Fibroblast of lung (primary cell): ENCODE results near the gene SGCA. TPM values are rescaled to one million over a fixed set of nuclear protein-coding genes. Genes with fewer than 3 reads are reported as not detected.

Source experiments
- DNase-seq, 2 donors: peaks; one replicate each; pipeline versions ENCODE4 v3.0.0 to v3.0.0-alpha.2; 2010; ENCODE audit warnings: low read depth in 2 of 2
- H2AFZ ChIP-seq: 2 replicates; pipeline ENCODE4 v1.5.1; 2012; ENCODE audit warnings: low read length, control low read depth, inconsistent platforms
- H3K27ac ChIP-seq: 2 replicates; pipeline ENCODE4 v1.5.1; 2011; ENCODE audit warnings: low read length, control low read depth; ENCODE audit not compliant: insufficient read depth
- H3K27me3 ChIP-seq: 2 replicates; pipeline ENCODE4 v1.5.1; 2011; ENCODE audit warnings: mild to moderate bottlenecking, low read length; ENCODE audit not compliant: control insufficient read depth, insufficient read depth
- H3K36me3 ChIP-seq: 2 replicates; pipeline ENCODE4 v1.5.1; 2011; ENCODE audit warnings: low read length; ENCODE audit not compliant: control insufficient read depth, insufficient read depth
- H3K4me1 ChIP-seq: 2 replicates; pipeline ENCODE4 v1.5.1; 2011; ENCODE audit warnings: low read length; ENCODE audit not compliant: control insufficient read depth, insufficient read depth; ENCODE audit errors: extremely low read depth
- H3K4me2 ChIP-seq: 2 replicates; pipeline ENCODE4 v1.5.1; 2011; ENCODE audit warnings: low read length, control low read depth; ENCODE audit not compliant: insufficient read depth; ENCODE audit errors: extremely low read depth
- H3K4me3 ChIP-seq, 4 experiments: fragments of 200-600 bp in 1 of 4; sonication (generic) in 1 of 4; replicated peaks in 1 of 4; 2 replicates each; pipeline ENCODE4 v1.5.1; 2011 to 2016; ENCODE audit warnings: low read length in 4 of 4, low read depth in 3 of 4, mild to moderate bottlenecking in 3 of 4, control low read depth in 2 of 4, inconsistent platforms in 1 of 4, mixed read lengths in 1 of 4; ENCODE audit not compliant: insufficient read depth in 1 of 4; ENCODE audit errors: control extremely low read depth in 1 of 4
- H3K79me2 ChIP-seq: 2 replicates; pipeline ENCODE4 v1.5.1; 2012; ENCODE audit warnings: mild to moderate bottlenecking, low read length, inconsistent platforms; ENCODE audit not compliant: control insufficient read depth, insufficient read depth
- H3K9ac ChIP-seq: 2 replicates; pipeline ENCODE4 v1.5.1; 2011; ENCODE audit warnings: mild to moderate bottlenecking, low read length, control low read depth; ENCODE audit not compliant: insufficient read depth
- H3K9me3 ChIP-seq: 2 replicates; pipeline ENCODE4 v1.5.1; 2012; ENCODE audit warnings: low read depth, low read length; ENCODE audit not compliant: control insufficient read depth, insufficient read depth
- H4K20me1 ChIP-seq: 2 replicates; pipeline ENCODE4 v1.5.1; 2011; ENCODE audit warnings: low read length; ENCODE audit not compliant: control insufficient read depth, insufficient read depth; ENCODE audit errors: extremely low read depth
- EZH2 ChIP-seq: IDR thresholded peaks from 2 replicates; pipeline ENCODE4 v1.5.1; 2012; ENCODE audit warnings: low read length, control low read depth, mild to moderate bottlenecking; ENCODE audit errors: missing control alignments
- polyA plus RNA-seq, 2 donors: library from polyadenylated mRNA; depleted of rRNA in 1 of 2; stranded (reverse) in 1 of 2; unstranded in 1 of 2; fragments of >200 nt; gene quantifications; 2 replicates each; pipeline ENCODE4 v1.2.1, GENCODE V29; 2011 to 2012; ENCODE audit warnings: missing spikeins in 1 of 2
- total RNA-seq: library from RNA; depleted of rRNA; stranded (reverse); fragments of >200 nt; gene quantifications from 2 replicates; pipeline ENCODE4 v1.2.1, GENCODE V29; 2014
- TF ChIP-seq, protein P1 (sequence below), 2 donors: IDR thresholded peaks in 1 of 2; conservative IDR thresholded peaks in 1 of 2; 1 replicate in 1 of 2; 2 replicates in 1 of 2; pipeline ENCODE4 v1.5.1; 2011 to 2012; ENCODE audit warnings: low read length in 2 of 2, control low read depth in 1 of 2, inconsistent platforms in 1 of 2, low read depth in 1 of 2, mild to moderate bottlenecking in 1 of 2

The SGCA gene
- total and polyA plus RNA-seq, 2 donors (not counting 1 experiment from before 2014, with no cell fraction given), result 1.6 to 4.3 TPM

DNA sequence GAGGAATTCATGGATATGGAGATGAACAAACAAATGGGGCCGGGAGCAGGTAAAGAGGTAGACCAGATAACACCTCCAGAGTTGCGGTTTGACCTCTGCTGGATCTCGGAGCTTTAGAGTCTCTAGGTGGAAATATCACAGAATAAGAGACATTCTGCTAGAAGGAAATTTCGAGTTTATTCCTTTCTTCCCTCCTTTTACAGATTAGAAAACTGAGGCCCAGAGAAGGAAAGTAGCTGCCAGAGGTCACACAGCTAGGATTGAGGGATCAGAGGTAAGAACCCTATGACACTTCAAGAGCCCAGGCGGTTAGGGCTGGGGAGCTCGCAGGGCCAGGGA is 43.3 kb downstream of the SGCA start:
- no peaks in the 10 kb centered on the region for H3K79me2 ChIP-seq
- DNase-seq, result no peak
- H2AFZ ChIP-seq, result no peak overlapping the region
- H3K4me1 ChIP-seq, result peaks cover 63% of the 10 kb centered on the region
- no peaks in the 10 kb centered on the region for H3K36me3 ChIP-seq
- peak overlapping the region; percentile 44 for H3K9ac ChIP-seq
- no peaks in the 10 kb centered on the region for H3K27me3 ChIP-seq
- TF ChIP-seq EZH2, result no peak
- TF ChIP-seq, protein P1, sequence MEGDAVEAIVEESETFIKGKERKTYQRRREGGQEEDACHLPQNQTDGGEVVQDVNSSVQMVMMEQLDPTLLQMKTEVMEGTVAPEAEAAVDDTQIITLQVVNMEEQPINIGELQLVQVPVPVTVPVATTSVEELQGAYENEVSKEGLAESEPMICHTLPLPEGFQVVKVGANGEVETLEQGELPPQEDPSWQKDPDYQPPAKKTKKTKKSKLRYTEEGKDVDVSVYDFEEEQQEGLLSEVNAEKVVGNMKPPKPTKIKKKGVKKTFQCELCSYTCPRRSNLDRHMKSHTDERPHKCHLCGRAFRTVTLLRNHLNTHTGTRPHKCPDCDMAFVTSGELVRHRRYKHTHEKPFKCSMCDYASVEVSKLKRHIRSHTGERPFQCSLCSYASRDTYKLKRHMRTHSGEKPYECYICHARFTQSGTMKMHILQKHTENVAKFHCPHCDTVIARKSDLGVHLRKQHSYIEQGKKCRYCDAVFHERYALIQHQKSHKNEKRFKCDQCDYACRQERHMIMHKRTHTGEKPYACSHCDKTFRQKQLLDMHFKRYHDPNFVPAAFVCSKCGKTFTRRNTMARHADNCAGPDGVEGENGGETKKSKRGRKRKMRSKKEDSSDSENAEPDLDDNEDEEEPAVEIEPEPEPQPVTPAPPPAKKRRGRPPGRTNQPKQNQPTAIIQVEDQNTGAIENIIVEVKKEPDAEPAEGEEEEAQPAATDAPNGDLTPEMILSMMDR (conservative IDR thresholded peaks at IDR 0.05 in 1 of 2, IDR thresholded peaks at IDR 0.05 in 1 of 2; ENCODE audit: low read depth in 1 of 2, low read length in 2 of 2), result no peak
- H3K4me3 ChIP-seq, result no peak overlapping the region
- H3K4me2 ChIP-seq, result peak overlapping the region; percentile 41
- H4K20me1 ChIP-seq, result no peaks in the 10 kb centered on the region
- no peaks in the 10 kb centered on the region for H3K9me3 ChIP-seq
- H3K27ac ChIP-seq, result peak overlapping the region; percentile 100

DNA sequence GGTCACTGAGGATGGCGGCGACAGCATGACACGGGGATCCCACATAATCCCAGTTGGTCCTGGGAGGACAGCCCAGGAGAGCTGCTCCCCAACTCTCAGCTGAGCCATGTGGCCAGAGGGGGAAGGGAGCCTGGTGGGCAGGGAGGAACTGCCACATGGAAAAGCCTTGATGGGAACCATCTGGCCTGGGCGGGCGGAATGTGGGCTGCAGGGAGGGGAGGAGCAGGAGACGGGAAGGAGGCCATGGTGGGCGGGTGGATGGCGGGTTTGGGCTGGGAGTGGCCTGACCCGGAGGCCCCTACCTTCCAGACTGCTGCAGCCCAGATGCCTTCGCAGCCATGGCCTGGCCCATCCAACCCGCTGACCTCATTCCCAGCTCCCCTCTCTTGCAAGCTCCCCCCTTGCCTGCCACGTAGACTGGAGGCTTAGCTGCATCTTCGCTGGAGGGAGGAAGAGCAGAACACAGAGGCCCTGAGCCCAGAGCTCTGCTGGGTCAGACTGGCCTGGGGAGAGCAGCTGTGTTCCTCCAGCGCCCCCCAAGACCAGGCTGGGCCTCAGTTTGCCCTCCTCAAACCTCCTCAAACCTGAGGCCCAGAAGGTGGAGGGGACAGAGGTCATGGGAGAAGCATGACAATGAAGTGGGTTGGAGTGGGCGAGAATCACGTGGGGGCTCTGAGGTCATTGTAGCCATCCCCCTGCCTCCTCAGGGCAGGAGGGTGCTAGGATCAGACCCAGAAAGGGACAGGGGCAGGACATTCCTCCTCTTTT is 43.9 kb downstream of the SGCA start:
- Histone ChIP-seq H3K27ac (peak overlapping the region; percentile 100), H3K27me3 (no peaks in the 10 kb centered on the region), H3K9me3 (no peaks in the 10 kb centered on the region), H4K20me1 (no peaks in the 10 kb centered on the region), H2AFZ (no peak overlapping the region), H3K4me3 (peak overlapping the region; percentile 30 to 52 (median 38)), H3K36me3 (no peaks in the 10 kb centered on the region), H3K9ac (peak overlapping the region; percentile 88), H3K79me2 (no peaks in the 10 kb centered on the region), H3K4me2 (peak overlapping the region; percentile 93), H3K4me1 (peaks cover 60% of the 10 kb centered on the region)
- peak; percentile 100 for DNase-seq
- TF ChIP-seq, protein P1 (conservative IDR thresholded peaks at IDR 0.05 in 1 of 2, IDR thresholded peaks at IDR 0.05 in 1 of 2; ENCODE audit: low read depth in 1 of 2, low read length in 2 of 2), result no peak
- TF ChIP-seq EZH2, result no peak

DNA sequence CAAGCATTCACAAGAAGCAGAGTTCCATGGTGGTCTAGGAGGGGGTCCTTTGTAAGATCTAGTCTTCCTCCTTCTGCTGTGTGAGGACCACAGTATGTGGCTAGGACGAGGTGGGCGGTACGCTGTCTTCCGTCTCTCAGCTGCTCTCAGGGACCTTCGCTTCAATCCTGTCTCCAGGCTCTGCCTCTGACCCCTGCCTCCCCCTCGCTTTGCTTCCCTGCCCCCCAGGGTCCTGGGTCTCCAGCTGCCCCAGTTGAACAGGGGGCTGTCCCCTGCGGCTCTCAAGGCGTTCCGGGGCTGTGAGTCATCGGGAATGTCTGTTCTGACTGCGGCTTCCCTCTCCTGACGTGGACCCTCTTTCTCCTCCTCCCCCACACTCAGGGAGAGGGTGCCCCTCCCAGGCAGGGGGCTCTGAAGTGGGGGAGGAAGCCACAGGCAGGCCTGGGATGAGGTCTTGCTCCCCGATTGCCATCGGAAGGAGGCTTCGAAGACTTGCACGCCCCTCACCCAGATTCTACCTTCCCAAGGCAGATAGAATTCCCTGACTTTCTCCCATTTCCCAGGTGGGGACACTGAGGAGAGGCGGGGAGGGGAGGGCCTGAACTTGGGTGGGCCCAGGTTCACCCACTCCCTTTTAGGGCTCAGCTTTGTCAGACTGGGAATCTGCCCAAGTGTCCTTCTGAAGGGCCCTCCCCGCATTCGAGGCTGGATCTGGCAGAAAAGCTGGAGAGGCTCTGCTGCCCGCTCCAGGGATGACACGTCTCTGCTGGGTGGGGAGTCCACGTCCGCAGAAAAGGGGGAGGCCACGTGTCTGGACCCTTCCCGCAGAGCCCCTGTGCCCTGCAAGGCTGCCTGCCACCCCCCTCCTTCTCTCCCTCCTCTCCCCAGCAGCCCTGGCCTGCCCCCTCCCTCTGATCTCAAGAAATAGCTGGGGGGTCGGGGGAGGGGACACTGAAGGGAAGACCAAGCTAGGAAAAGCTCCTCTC is 44.7 kb downstream of the SGCA start:
- peak overlapping the region; percentile 30 to 52 (median 38) for H3K4me3 ChIP-seq
- H3K9ac ChIP-seq, result peak overlapping the region; percentile 88
- no peaks in the 10 kb centered on the region for H3K9me3 ChIP-seq
- no peaks in the 10 kb centered on the region for H4K20me1 ChIP-seq
- no peak for TF ChIP-seq EZH2
- TF ChIP-seq, protein P1 (conservative IDR thresholded peaks at IDR 0.05 in 1 of 2, IDR thresholded peaks at IDR 0.05 in 1 of 2; ENCODE audit: low read depth in 1 of 2, low read length in 2 of 2), result no peak
- peak; percentile 98 to 99 for DNase-seq
- H3K4me2 ChIP-seq, result peak overlapping the region; percentile 93
- no peaks in the 10 kb centered on the region for H3K27me3 ChIP-seq
- no peaks in the 10 kb centered on the region for H3K36me3 ChIP-seq
- H3K4me1 ChIP-seq, result peaks cover 57% of the 10 kb centered on the region
- H3K79me2 ChIP-seq, result no peaks in the 10 kb centered on the region
- peak overlapping the region; percentile 100 for H3K27ac ChIP-seq
- H2AFZ ChIP-seq, result no peak overlapping the region
